ENCODE measurements around the gene GAK. TPM values are rescaled to one million over a fixed set of nuclear protein-coding genes. Genes with fewer than 3 reads are reported as not detected.

GAK gene
- total and polyA plus RNA-seq, 4 donors = 41.8 to 78.8 (median 61.1) TPM

GRCh38 chr4:909821-910220, 22.3 kb downstream of the GAK start:
- peaks cover 81% of the 10 kb centered on the region for H3K36me3 ChIP-seq (ENCODE audit: control insufficient read depth, insufficient read depth, low read length)
- no peak overlapping the region for H3K27ac ChIP-seq (ENCODE audit: low read depth, low read length)
- H3K9me3 ChIP-seq (ENCODE audit: control insufficient read depth, insufficient read depth, low read length) = no peaks in the 10 kb centered on the region
- WGBS (ENCODE audit: insufficient coverage) = 95% methylated on average over 12 of the region's 12 CpGs
- peaks cover 56% of the 10 kb centered on the region for H3K4me1 ChIP-seq (ENCODE audit: control insufficient read depth, insufficient read depth, low read length)
- no peaks in the 10 kb centered on the region for H3K27me3 ChIP-seq (ENCODE audit: control insufficient read depth, insufficient read depth, low read length)
- DNase-seq (ENCODE audit: low read depth in 4 of 6, low spot score in 6 of 6) = no peak
- no peak overlapping the region for H3K4me3 ChIP-seq (ENCODE audit: low read depth, low read length)

- DNase-seq (ENCODE audit: low read depth in 4 of 6, low spot score in 6 of 6) = no peak
- Histone ChIP-seq H3K9me3 (ENCODE audit: control insufficient read depth, insufficient read depth, low read length) (no peaks in the 10 kb centered on the region), H3K27ac (ENCODE audit: low read depth, low read length) (no peak overlapping the region), H3K36me3 (ENCODE audit: control insufficient read depth, insufficient read depth, low read length) (peaks cover 79% of the 10 kb centered on the region), H3K27me3 (ENCODE audit: control insufficient read depth, insufficient read depth, low read length) (no peaks in the 10 kb centered on the region), H3K4me1 (ENCODE audit: control insufficient read depth, insufficient read depth, low read length) (peaks cover 51% of the 10 kb centered on the region), H3K4me3 (ENCODE audit: low read depth, low read length) (no peak overlapping the region)
- WGBS (ENCODE audit: insufficient coverage) = 92% methylated on average over 25 of the region's 26 CpGs
Observed at GRCh38 chr4:909131-909571, 23.0 kb downstream of the GAK start.

- no peak overlapping the region for H3K4me3 ChIP-seq (ENCODE audit: low read depth, low read length)
- 39% methylated on average over 35 of the region's 35 CpGs for WGBS (ENCODE audit: insufficient coverage)
- DNase-seq (ENCODE audit: low read depth in 4 of 6, low spot score in 6 of 6) = peak in 2 of 6 donors; percentile 16 to 61
- H3K27ac ChIP-seq (ENCODE audit: low read depth, low read length) = no peak overlapping the region
- peaks cover 87% of the 10 kb centered on the region for H3K36me3 ChIP-seq (ENCODE audit: control insufficient read depth, insufficient read depth, low read length)
- peaks cover 46% of the 10 kb centered on the region for H3K4me1 ChIP-seq (ENCODE audit: control insufficient read depth, insufficient read depth, low read length)
- H3K9me3 ChIP-seq (ENCODE audit: control insufficient read depth, insufficient read depth, low read length) = no peaks in the 10 kb centered on the region
- no peaks in the 10 kb centered on the region for H3K27me3 ChIP-seq (ENCODE audit: control insufficient read depth, insufficient read depth, low read length)
Observed at GRCh38 chr4:907691-908425, 24.3 kb downstream of the GAK start.

GRCh38 chr4:907103-907400, 25.1 kb downstream of the GAK start:
- no peak overlapping the region for H3K4me3 ChIP-seq (ENCODE audit: low read depth, low read length)
- WGBS (ENCODE audit: insufficient coverage) = 56% methylated on average over 6 of the region's 7 CpGs
- peaks cover 87% of the 10 kb centered on the region for H3K36me3 ChIP-seq (ENCODE audit: control insufficient read depth, insufficient read depth, low read length)
- H3K4me1 ChIP-seq (ENCODE audit: control insufficient read depth, insufficient read depth, low read length) = peaks cover 38% of the 10 kb centered on the region
- H3K9me3 ChIP-seq (ENCODE audit: control insufficient read depth, insufficient read depth, low read length) = no peaks in the 10 kb centered on the region
- DNase-seq (ENCODE audit: low read depth in 4 of 6, low spot score in 6 of 6) = no peak
- H3K27ac ChIP-seq (ENCODE audit: low read depth, low read length) = no peak overlapping the region
- H3K27me3 ChIP-seq (ENCODE audit: control insufficient read depth, insufficient read depth, low read length) = no peaks in the 10 kb centered on the region

- Histone ChIP-seq H3K4me3 (ENCODE audit: low read depth, low read length) (no peak overlapping the region), H3K36me3 (ENCODE audit: control insufficient read depth, insufficient read depth, low read length) (peaks cover 87% of the 10 kb centered on the region), H3K4me1 (ENCODE audit: control insufficient read depth, insufficient read depth, low read length) (peaks cover 34% of the 10 kb centered on the region), H3K9me3 (ENCODE audit: control insufficient read depth, insufficient read depth, low read length) (no peaks in the 10 kb centered on the region), H3K27ac (ENCODE audit: low read depth, low read length) (no peak overlapping the region), H3K27me3 (ENCODE audit: control insufficient read depth, insufficient read depth, low read length) (no peaks in the 10 kb centered on the region)
- WGBS (ENCODE audit: insufficient coverage) = 71% methylated on average over 18 of the region's 20 CpGs
- DNase-seq (ENCODE audit: low read depth in 4 of 6, low spot score in 6 of 6) = no peak
Observed at GRCh38 chr4:906339-907102, 25.6 kb downstream of the GAK start.

- H3K36me3 ChIP-seq (ENCODE audit: control insufficient read depth, insufficient read depth, low read length) = peaks cover 87% of the 10 kb centered on the region
Observed at GRCh38 chr4:905485-906338, 26.4 kb downstream of the GAK start.

GRCh38 chr4:903066-904046, 28.8 kb downstream of the GAK start:
- WGBS (ENCODE audit: insufficient coverage) = 91% methylated on average over 42 of the region's 42 CpGs
- no peak for DNase-seq (ENCODE audit: low read depth in 4 of 6, low spot score in 6 of 6)
- no peak overlapping the region for H3K27ac ChIP-seq (ENCODE audit: low read depth, low read length)
- peaks cover 36% of the 10 kb centered on the region for H3K4me1 ChIP-seq (ENCODE audit: control insufficient read depth, insufficient read depth, low read length)
- no peaks in the 10 kb centered on the region for H3K27me3 ChIP-seq (ENCODE audit: control insufficient read depth, insufficient read depth, low read length)
- peaks cover 90% of the 10 kb centered on the region for H3K36me3 ChIP-seq (ENCODE audit: control insufficient read depth, insufficient read depth, low read length)
- H3K4me3 ChIP-seq (ENCODE audit: low read depth, low read length) = no peak overlapping the region
- H3K9me3 ChIP-seq (ENCODE audit: control insufficient read depth, insufficient read depth, low read length) = no peaks in the 10 kb centered on the region

More at GRCh38 chr4:905485-906338, 26.4 kb downstream of the GAK start:
- no peak overlapping the region for H3K4me3 ChIP-seq (ENCODE audit: low read depth, low read length)
- H3K4me1 ChIP-seq (ENCODE audit: control insufficient read depth, insufficient read depth, low read length) = peaks cover 29% of the 10 kb centered on the region
- no peaks in the 10 kb centered on the region for H3K9me3 ChIP-seq (ENCODE audit: control insufficient read depth, insufficient read depth, low read length)
- no peaks in the 10 kb centered on the region for H3K27me3 ChIP-seq (ENCODE audit: control insufficient read depth, insufficient read depth, low read length)
- peak in 2 of 6 donors; percentile 52 to 81 for DNase-seq (ENCODE audit: low read depth in 4 of 6, low spot score in 6 of 6)
- WGBS (ENCODE audit: insufficient coverage) = 71% methylated on average over 49 of the region's 49 CpGs
- H3K27ac ChIP-seq (ENCODE audit: low read depth, low read length) = no peak overlapping the region

- Histone ChIP-seq H3K4me1 (ENCODE audit: control insufficient read depth, insufficient read depth, low read length) (peaks cover 20% of the 10 kb centered on the region), H3K4me3 (ENCODE audit: low read depth, low read length) (no peak overlapping the region), H3K27ac (ENCODE audit: low read depth, low read length) (no peak overlapping the region), H3K9me3 (ENCODE audit: control insufficient read depth, insufficient read depth, low read length) (no peaks in the 10 kb centered on the region), H3K36me3 (ENCODE audit: control insufficient read depth, insufficient read depth, low read length) (peaks cover 91% of the 10 kb centered on the region), H3K27me3 (ENCODE audit: control insufficient read depth, insufficient read depth, low read length) (no peaks in the 10 kb centered on the region)
- no peak for DNase-seq (ENCODE audit: low read depth in 4 of 6, low spot score in 6 of 6)
- 88% methylated on average over 23 of the region's 28 CpGs for WGBS (ENCODE audit: insufficient coverage)
Observed at GRCh38 chr4:901192-901910, 30.8 kb downstream of the GAK start.

Measured in spinal cord (tissue), 10 donors.